Sigmoid colon (tissue), 4 donors: ENCODE results near the gene NFATC1.

Experiments used
- CTCF ChIP-seq, 4 experiments: fragments of 450-650 bp in 3 of 4; fragments of 200-600 bp in 1 of 4; IDR thresholded peaks; one replicate each; pipeline ENCODE4 v1.5.1; 2016 to 2019; ENCODE audit warnings: antibody characterized with exemption in 4 of 4, mild to moderate bottlenecking in 3 of 4, moderate library complexity in 2 of 4
- EP300 ChIP-seq, 4 donors: sonication (generic); formaldehyde crosslinking; IDR thresholded peaks; one replicate each; pipeline ENCODE4 v1.6.1; 2017; ENCODE audit warnings: antibody characterized with exemption in 4 of 4
- POLR2A ChIP-seq, 2 donors: fragments of 450-650 bp; IDR thresholded peaks; one replicate each; pipeline ENCODE4 v1.6.1; 2016; ENCODE audit warnings: antibody characterized with exemption in 2 of 2, mild to moderate bottlenecking in 2 of 2, moderate library complexity in 2 of 2

GRCh38 chr18:79471597-79471996, 75.9 kb downstream of the NFATC1 start:
- TF ChIP-seq CTCF (IDR thresholded peaks at IDR 0.05) (no peak), EP300 (IDR thresholded peaks at IDR 0.05) (no peak), POLR2A (IDR thresholded peaks at IDR 0.05) (no peak)
